ENCODE measurements around the gene ARID3B.
A peak's percentile ranks its signal among the peaks of the same experiment; 100 is the strongest.

The ARID3B gene

GRCh38 chr15:74616366-74616939 lies 75.4 kb downstream of the ARID3B start:
- H3K36me3 ChIP-seq (ENCODE audit: control insufficient read depth, insufficient read depth, low read length, severe bottlenecking), result peaks cover 24% of the 10 kb centered on the region
- H3K4me3 ChIP-seq (ENCODE audit: low read length), result peak overlapping the region; percentile 99
- DNase-seq (ENCODE audit: low read depth), result peak; percentile 83
- H3K4me1 ChIP-seq (ENCODE audit: control insufficient read depth, insufficient read depth, low read length), result peaks cover 43% of the 10 kb centered on the region
- H3K9ac ChIP-seq (ENCODE audit: low read length), result peak overlapping the region; percentile 100
- H3K9me3 ChIP-seq (ENCODE audit: control insufficient read depth, low read length), result no peaks in the 10 kb centered on the region
- no peaks in the 10 kb centered on the region for H3K27me3 ChIP-seq (replicated peaks; ENCODE audit: control insufficient read depth, insufficient read depth, low read length)

GRCh38 chr15:74616996-74617395 lies 76.0 kb downstream of the ARID3B start:
- peak; percentile 41 for DNase-seq (ENCODE audit: low read depth)
- H3K4me1 ChIP-seq (ENCODE audit: control insufficient read depth, insufficient read depth, low read length), result peaks cover 43% of the 10 kb centered on the region
- peaks cover 29% of the 10 kb centered on the region for H3K36me3 ChIP-seq (ENCODE audit: control insufficient read depth, insufficient read depth, low read length, severe bottlenecking)
- H3K27me3 ChIP-seq (replicated peaks; ENCODE audit: control insufficient read depth, insufficient read depth, low read length), result no peaks in the 10 kb centered on the region
- no peaks in the 10 kb centered on the region for H3K9me3 ChIP-seq (ENCODE audit: control insufficient read depth, low read length)
- peak overlapping the region; percentile 100 for H3K9ac ChIP-seq (ENCODE audit: low read length)
- H3K4me3 ChIP-seq (ENCODE audit: low read length), result peak overlapping the region; percentile 99

GRCh38 chr15:74618841-74619596 lies 78.0 kb downstream of the ARID3B start:
- no peak overlapping the region for H3K9ac ChIP-seq (ENCODE audit: low read length)
- H3K9me3 ChIP-seq (ENCODE audit: control insufficient read depth, low read length), result no peaks in the 10 kb centered on the region
- H3K4me1 ChIP-seq (ENCODE audit: control insufficient read depth, insufficient read depth, low read length), result peaks cover 43% of the 10 kb centered on the region
- no peak for DNase-seq (ENCODE audit: low read depth)
- no peaks in the 10 kb centered on the region for H3K27me3 ChIP-seq (replicated peaks; ENCODE audit: control insufficient read depth, insufficient read depth, low read length)
- no peak overlapping the region for H3K4me3 ChIP-seq (ENCODE audit: low read length)
- peaks cover 50% of the 10 kb centered on the region for H3K36me3 ChIP-seq (ENCODE audit: control insufficient read depth, insufficient read depth, low read length, severe bottlenecking)

- H3K9ac ChIP-seq (ENCODE audit: low read length), result peak overlapping the region; percentile 14
- no peaks in the 10 kb centered on the region for H3K9me3 ChIP-seq (ENCODE audit: control insufficient read depth, low read length)
- DNase-seq (ENCODE audit: low read depth), result no peak
- H3K4me3 ChIP-seq (ENCODE audit: low read length), result no peak overlapping the region
- H3K4me1 ChIP-seq (ENCODE audit: control insufficient read depth, insufficient read depth, low read length), result peaks cover 40% of the 10 kb centered on the region
- no peaks in the 10 kb centered on the region for H3K27me3 ChIP-seq (replicated peaks; ENCODE audit: control insufficient read depth, insufficient read depth, low read length)
- H3K36me3 ChIP-seq (ENCODE audit: control insufficient read depth, insufficient read depth, low read length, severe bottlenecking), result peaks cover 60% of the 10 kb centered on the region
These were observed 79.1 kb downstream of the ARID3B start for GRCh38 chr15:74619916-74620635.

GRCh38 chr15:74620636-74621545 lies 79.9 kb downstream of the ARID3B start:
- peaks cover 68% of the 10 kb centered on the region for H3K36me3 ChIP-seq (ENCODE audit: control insufficient read depth, insufficient read depth, low read length, severe bottlenecking)
- no peaks in the 10 kb centered on the region for H3K27me3 ChIP-seq (replicated peaks; ENCODE audit: control insufficient read depth, insufficient read depth, low read length)
- peak overlapping the region; percentile 36 for H3K9ac ChIP-seq (ENCODE audit: low read length)
- no peaks in the 10 kb centered on the region for H3K9me3 ChIP-seq (ENCODE audit: control insufficient read depth, low read length)
- no peak overlapping the region for H3K4me3 ChIP-seq (ENCODE audit: low read length)
- peaks cover 40% of the 10 kb centered on the region for H3K4me1 ChIP-seq (ENCODE audit: control insufficient read depth, insufficient read depth, low read length)
- peak; percentile 86 for DNase-seq (ENCODE audit: low read depth)

- Histone ChIP-seq H3K9ac (ENCODE audit: low read length) (peak overlapping the region; percentile 36), H3K9me3 (ENCODE audit: control insufficient read depth, low read length) (no peaks in the 10 kb centered on the region), H3K4me3 (ENCODE audit: low read length) (no peak overlapping the region), H3K27me3 (replicated peaks; ENCODE audit: control insufficient read depth, insufficient read depth, low read length) (no peaks in the 10 kb centered on the region), H3K4me1 (ENCODE audit: control insufficient read depth, insufficient read depth, low read length) (peaks cover 39% of the 10 kb centered on the region), H3K36me3 (ENCODE audit: control insufficient read depth, insufficient read depth, low read length, severe bottlenecking) (peaks cover 75% of the 10 kb centered on the region)
- no peak for DNase-seq (ENCODE audit: low read depth)
These were observed 80.5 kb downstream of the ARID3B start for GRCh38 chr15:74621546-74621920.

- Histone ChIP-seq H3K9ac (ENCODE audit: low read length) (no peak overlapping the region), H3K27me3 (replicated peaks; ENCODE audit: control insufficient read depth, insufficient read depth, low read length) (no peaks in the 10 kb centered on the region), H3K4me1 (ENCODE audit: control insufficient read depth, insufficient read depth, low read length) (peaks cover 35% of the 10 kb centered on the region), H3K4me3 (ENCODE audit: low read length) (no peak overlapping the region), H3K9me3 (ENCODE audit: control insufficient read depth, low read length) (no peaks in the 10 kb centered on the region), H3K36me3 (ENCODE audit: control insufficient read depth, insufficient read depth, low read length, severe bottlenecking) (peaks cover 79% of the 10 kb centered on the region)
- no peak for DNase-seq (ENCODE audit: low read depth)
These were observed 80.9 kb downstream of the ARID3B start for GRCh38 chr15:74621936-74622335.

GRCh38 chr15:74622758-74623157 lies 81.7 kb downstream of the ARID3B start:
- peaks cover 87% of the 10 kb centered on the region for H3K36me3 ChIP-seq (ENCODE audit: control insufficient read depth, insufficient read depth, low read length, severe bottlenecking)
- H3K9ac ChIP-seq (ENCODE audit: low read length), result no peak overlapping the region
- H3K4me3 ChIP-seq (ENCODE audit: low read length), result no peak overlapping the region
- DNase-seq (ENCODE audit: low read depth), result no peak
- no peaks in the 10 kb centered on the region for H3K27me3 ChIP-seq (replicated peaks; ENCODE audit: control insufficient read depth, insufficient read depth, low read length)
- no peaks in the 10 kb centered on the region for H3K9me3 ChIP-seq (ENCODE audit: control insufficient read depth, low read length)
- peaks cover 27% of the 10 kb centered on the region for H3K4me1 ChIP-seq (ENCODE audit: control insufficient read depth, insufficient read depth, low read length)

- peaks cover 14% of the 10 kb centered on the region for H3K4me1 ChIP-seq (ENCODE audit: control insufficient read depth, insufficient read depth, low read length)
- DNase-seq (ENCODE audit: low read depth), result no peak
- H3K9me3 ChIP-seq (ENCODE audit: control insufficient read depth, low read length), result no peaks in the 10 kb centered on the region
- H3K9ac ChIP-seq (ENCODE audit: low read length), result no peak overlapping the region
- peaks cover 100% of the 10 kb centered on the region for H3K36me3 ChIP-seq (ENCODE audit: control insufficient read depth, insufficient read depth, low read length, severe bottlenecking)
- no peaks in the 10 kb centered on the region for H3K27me3 ChIP-seq (replicated peaks; ENCODE audit: control insufficient read depth, insufficient read depth, low read length)
- no peak overlapping the region for H3K4me3 ChIP-seq (ENCODE audit: low read length)
These were observed 83.1 kb downstream of the ARID3B start for GRCh38 chr15:74624020-74624602.

- DNase-seq (ENCODE audit: low read depth), result no peak
- Histone ChIP-seq H3K36me3 (ENCODE audit: control insufficient read depth, insufficient read depth, low read length, severe bottlenecking) (peaks cover 100% of the 10 kb centered on the region), H3K4me1 (ENCODE audit: control insufficient read depth, insufficient read depth, low read length) (peaks cover 12% of the 10 kb centered on the region), H3K9me3 (ENCODE audit: control insufficient read depth, low read length) (no peaks in the 10 kb centered on the region), H3K4me3 (ENCODE audit: low read length) (no peak overlapping the region), H3K9ac (ENCODE audit: low read length) (no peak overlapping the region), H3K27me3 (replicated peaks; ENCODE audit: control insufficient read depth, insufficient read depth, low read length) (no peaks in the 10 kb centered on the region)
These were observed 84.7 kb downstream of the ARID3B start for GRCh38 chr15:74625693-74626092.

All from adipocyte (in vitro differentiated cells).